ENCODE results near the gene ACSF2. TPM values are rescaled to one million over a fixed set of nuclear protein-coding genes. Genes with fewer than 3 reads are reported as not detected.

The ACSF2 gene, protein sequence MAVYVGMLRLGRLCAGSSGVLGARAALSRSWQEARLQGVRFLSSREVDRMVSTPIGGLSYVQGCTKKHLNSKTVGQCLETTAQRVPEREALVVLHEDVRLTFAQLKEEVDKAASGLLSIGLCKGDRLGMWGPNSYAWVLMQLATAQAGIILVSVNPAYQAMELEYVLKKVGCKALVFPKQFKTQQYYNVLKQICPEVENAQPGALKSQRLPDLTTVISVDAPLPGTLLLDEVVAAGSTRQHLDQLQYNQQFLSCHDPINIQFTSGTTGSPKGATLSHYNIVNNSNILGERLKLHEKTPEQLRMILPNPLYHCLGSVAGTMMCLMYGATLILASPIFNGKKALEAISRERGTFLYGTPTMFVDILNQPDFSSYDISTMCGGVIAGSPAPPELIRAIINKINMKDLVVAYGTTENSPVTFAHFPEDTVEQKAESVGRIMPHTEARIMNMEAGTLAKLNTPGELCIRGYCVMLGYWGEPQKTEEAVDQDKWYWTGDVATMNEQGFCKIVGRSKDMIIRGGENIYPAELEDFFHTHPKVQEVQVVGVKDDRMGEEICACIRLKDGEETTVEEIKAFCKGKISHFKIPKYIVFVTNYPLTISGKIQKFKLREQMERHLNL
- 10.0 to 15.4 TPM (median 14.3 TPM) in 5 replicates for total RNA-seq (2022; extraction: Qiagen RNA extraction; ENCODE audit: low read depth)

DNA sequence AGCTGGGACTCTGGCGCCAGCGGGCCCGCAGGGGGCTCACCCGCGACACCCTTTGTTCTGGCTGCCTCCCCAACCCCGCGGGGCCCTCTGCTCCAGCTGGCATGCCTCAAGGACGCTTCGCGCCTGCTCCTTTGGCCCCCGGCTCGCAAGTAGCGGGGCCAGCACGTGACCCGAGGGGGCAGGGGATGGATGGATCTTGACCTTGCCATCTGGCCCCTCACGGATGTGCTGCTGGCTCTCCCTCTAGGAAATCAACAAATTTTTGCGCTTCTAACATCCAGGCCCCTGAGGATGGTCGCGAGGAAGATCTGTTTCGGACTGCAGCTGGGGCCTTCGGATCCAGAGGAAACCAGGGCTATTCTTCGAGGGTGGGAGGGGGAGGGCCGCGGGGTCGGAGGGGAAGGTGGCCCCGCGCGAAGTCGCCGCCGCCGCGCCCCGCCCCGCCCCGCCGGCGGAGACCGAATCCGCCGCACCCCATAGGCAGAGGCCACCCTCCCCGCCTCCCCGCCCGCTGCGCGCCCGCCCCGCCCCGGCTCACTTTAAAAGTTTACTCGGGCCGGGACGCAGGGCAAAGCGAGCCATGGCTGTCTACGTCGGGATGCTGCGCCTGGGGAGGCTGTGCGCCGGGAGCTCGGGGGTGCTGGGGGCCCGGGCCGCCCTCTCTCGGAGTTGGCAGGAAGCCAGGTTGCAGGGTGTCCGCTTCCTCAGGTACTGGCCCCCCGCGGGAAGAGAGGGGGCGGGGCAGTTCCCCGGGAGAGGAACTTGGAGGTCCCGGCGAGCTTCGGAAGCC is at the start of gene ACSF2:
Gene ACSF2 (plus strand): TSS at position 537 of the 790 bp plus-strand sequence. CDS start 44 bp downstream, at position 581.

DNA sequence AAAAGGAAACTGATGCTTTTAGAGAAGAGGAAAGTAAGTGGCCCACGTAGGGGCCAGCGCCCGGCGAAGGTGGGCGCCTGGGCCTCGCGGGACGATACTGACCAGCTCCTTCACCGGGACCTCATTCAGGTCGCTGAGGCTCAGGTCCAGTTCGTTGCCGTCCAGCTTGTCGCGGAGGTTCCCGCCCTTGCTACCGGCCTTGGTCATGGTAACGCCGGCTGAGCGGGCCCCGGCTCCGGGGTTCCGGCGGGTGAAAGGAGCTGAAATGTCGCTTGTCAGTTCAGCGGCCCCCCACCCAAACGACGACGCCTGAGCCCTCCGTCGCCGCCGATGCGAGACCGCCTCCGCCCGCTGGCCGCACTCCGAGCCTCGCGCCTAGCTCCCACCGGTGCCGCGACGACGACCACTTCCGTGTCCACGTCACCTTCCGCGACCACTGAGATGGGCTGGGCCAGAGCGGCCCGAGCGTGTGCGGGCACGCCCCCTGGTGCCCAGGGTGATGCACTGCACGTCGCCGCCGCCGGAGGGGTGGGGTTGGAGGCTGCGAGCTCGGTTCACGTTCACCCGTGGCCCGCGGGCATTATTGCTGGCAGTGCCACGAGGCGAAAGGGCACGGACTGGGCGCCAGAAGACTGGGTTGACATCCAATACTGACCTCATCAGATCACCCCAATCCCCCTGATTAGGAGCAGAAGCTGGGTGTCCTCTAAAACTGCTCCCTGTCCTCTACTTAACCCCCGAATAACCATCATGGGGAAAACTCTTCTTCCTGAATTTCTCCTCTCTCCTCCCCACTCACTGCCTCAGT is 28.7 kb upstream of the ACSF2 start, which contains the start of gene LRRC59:
Gene LRRC59 (minus strand): TSS at position 413 of the 808 bp plus-strand sequence. CDS start 206 bp downstream, at position 207.

DNA sequence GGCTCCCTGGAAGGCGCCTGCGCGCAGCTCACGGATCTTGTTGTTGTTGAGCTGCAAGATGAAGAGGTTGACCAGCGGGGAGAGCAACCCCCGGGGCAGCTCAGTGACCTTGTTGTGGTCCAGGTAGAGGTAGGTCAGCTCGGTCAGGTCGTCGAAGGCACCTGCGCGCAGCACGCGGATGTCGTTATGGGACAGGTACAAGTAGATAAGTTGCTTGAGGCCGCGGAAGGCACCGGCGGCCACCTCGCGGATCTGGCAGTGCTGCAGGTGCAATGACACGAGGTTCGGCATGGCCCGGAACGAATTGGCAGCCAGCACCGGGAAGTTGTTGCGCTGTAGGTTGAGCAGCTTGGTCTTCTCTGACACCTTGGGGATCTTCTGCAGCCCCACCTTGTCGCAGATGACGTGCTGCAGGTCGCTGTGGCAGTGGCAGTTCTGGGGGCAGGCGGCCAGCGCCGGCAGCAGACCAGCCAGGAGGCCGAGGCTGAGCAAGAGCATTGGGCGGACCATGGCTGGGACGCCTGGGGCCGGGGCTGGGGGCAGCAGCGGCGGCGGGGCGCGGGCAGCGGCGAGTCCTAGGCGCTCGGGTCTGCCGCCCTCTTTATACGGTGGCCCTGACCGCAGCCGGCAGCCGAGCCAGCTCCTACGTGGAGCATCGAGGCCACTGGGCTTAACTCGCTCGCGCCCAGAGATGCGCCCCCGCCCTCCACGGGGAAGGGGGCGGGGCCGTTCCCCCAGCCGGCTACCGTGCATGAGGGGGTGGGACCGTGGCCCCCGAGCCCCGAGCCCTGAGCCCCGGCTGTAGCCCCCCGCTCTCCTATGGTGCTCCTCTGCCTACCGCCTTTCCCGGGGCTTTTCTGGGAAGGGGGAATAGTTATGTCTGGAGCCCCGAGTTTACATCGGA is 42.5 kb downstream of the ACSF2 start, which contains the start of gene CHAD:
Gene CHAD (minus strand): TSS at position 577 of the 904 bp plus-strand sequence. CDS start 67 bp downstream, at position 510.

DNA sequence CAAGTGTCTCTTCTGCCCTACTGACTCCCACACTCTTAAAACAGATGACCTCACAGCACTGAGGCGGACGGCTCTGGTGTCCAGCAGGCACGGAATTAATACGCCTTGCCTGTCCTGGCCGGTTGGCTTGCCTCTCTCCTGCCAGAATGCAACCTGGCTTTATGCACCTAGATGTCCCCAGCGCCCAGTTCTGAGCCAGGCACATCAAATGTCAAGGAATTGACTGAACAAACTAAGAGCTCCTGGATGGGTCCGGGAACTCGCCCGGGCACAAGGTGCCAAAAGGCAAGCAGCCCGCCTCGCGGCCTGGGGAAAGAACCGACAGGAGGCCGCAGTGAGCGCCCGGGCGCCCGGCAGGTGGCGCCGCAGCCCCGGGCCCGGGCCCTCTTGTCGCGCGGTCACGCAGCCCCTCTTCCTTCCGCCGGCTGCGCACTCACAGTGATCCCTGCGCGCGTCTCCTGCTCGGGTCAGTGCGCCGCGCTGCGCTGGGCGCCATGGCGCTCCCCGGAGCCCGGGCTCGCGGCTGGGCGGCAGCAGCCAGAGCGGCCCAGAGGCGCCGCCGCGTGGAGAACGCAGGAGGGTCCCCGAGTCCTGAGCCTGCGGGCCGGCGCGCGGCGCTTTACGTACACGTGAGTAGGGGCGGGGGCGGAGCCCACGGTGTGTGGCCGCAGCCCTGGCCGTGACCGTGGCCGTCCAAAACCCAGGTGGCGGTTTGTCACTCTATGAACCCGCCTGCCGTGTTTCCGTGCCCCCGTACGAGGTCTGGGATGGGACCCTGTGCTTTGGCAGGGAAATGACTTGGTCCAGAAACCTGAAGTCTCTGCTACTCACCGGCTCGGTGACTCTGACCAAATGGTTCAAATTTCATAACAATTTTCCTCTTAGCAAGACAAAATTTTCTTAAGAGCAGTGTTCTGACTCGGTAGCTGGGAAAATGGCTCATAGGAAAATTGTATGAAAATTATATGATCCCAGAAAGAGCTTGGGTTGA is 52.7 kb downstream of the ACSF2 start, which contains the start of gene RSAD1:
Gene RSAD1 (plus strand): TSS at position 470 of the 991 bp plus-strand sequence. CDS start 25 bp downstream, at position 495.

GRCh38 chr17:50507871-50508572 is 82.0 kb downstream of the ACSF2 start, which contains the start of gene MYCBPAP:
TSS of gene MYCBPAP (plus strand) at chr17:50508439. CDS start at chr17:50508675, 236 bp downstream.

Other genes with a start within 250 kb of the ACSF2 start
- 4.6 to 9.7 TPM (median 6.6 TPM) in 5 replicates for gene COL1A1, start 224.6 kb upstream of the ACSF2 start, total RNA-seq (2022; extraction: Qiagen RNA extraction; ENCODE audit: low read depth)
- 21.2 to 28.6 TPM (median 23.5 TPM) in 5 replicates for gene TMEM92, start 151.8 kb upstream of the ACSF2 start, total RNA-seq (2022; extraction: Qiagen RNA extraction; ENCODE audit: low read depth)
- gene XYLT2, start 80.1 kb upstream of the ACSF2 start, total RNA-seq (2022; extraction: Qiagen RNA extraction; ENCODE audit: low read depth) = 18.9 to 23.7 TPM (median 21.4 TPM) in 5 replicates
- 137 to 172 TPM (median 142 TPM) in 5 replicates for gene MRPL27, start 53.0 kb upstream of the ACSF2 start, total RNA-seq (2022; extraction: Qiagen RNA extraction; ENCODE audit: low read depth)
- 13.9 to 16.5 TPM (median 14.9 TPM) in 5 replicates for gene EME1, start 53.0 kb upstream of the ACSF2 start, total RNA-seq (2022; extraction: Qiagen RNA extraction; ENCODE audit: low read depth)
- gene LRRC59, start 28.7 kb upstream of the ACSF2 start, total RNA-seq (2022; extraction: Qiagen RNA extraction; ENCODE audit: low read depth) = 223 to 243 TPM (median 236 TPM) in 5 replicates
- gene CHAD, start 42.7 kb downstream of the ACSF2 start, total RNA-seq (2022; extraction: Qiagen RNA extraction; ENCODE audit: low read depth) = not detected in 5 replicates
- 28.3 to 37.0 TPM (median 35.1 TPM) in 5 replicates for gene RSAD1, start 52.6 kb downstream of the ACSF2 start, total RNA-seq (2022; extraction: Qiagen RNA extraction; ENCODE audit: low read depth)
- 0.37 to 0.85 TPM (median 0.51 TPM) in 5 replicates for gene MYCBPAP, start 82.2 kb downstream of the ACSF2 start, total RNA-seq (2022; extraction: Qiagen RNA extraction; ENCODE audit: low read depth)
- 0.09 to 0.64 TPM (median 0.23 TPM) in 5 replicates for gene EPN3, start 106.5 kb downstream of the ACSF2 start, total RNA-seq (2022; extraction: Qiagen RNA extraction; ENCODE audit: low read depth)
- 67.9 to 86.8 TPM (median 81.2 TPM) in 5 replicates for gene SPATA20, start 121.0 kb downstream of the ACSF2 start, total RNA-seq (2022; extraction: Qiagen RNA extraction; ENCODE audit: low read depth)
- 3.7 to 5.4 TPM (median 4.7 TPM) in 5 replicates for gene CACNA1G, start 134.5 kb downstream of the ACSF2 start, total RNA-seq (2022; extraction: Qiagen RNA extraction; ENCODE audit: low read depth)
- gene ABCC3, start 208.7 kb downstream of the ACSF2 start, total RNA-seq (2022; extraction: Qiagen RNA extraction; ENCODE audit: low read depth) = 111 to 157 TPM (median 133 TPM) in 5 replicates